SK-N-SH (cell line): ENCODE results near the gene SLC10A2.

ENCODE experiments used
- POLR2AphosphoS5 ChIP-seq: IDR thresholded peaks from 2 replicates; pipeline ENCODE4 v1.6.1; 2012; ENCODE audit warnings: low read depth, low read length
- TF ChIP-seq, protein P1 (sequence below): fragments of 200-600 bp; sonication (generic); IDR thresholded peaks from 2 replicates; pipeline ENCODE4 v1.6.1; 2017; ENCODE audit warnings: antibody characterized with exemption, mild to moderate bottlenecking, moderate library complexity

DNA sequence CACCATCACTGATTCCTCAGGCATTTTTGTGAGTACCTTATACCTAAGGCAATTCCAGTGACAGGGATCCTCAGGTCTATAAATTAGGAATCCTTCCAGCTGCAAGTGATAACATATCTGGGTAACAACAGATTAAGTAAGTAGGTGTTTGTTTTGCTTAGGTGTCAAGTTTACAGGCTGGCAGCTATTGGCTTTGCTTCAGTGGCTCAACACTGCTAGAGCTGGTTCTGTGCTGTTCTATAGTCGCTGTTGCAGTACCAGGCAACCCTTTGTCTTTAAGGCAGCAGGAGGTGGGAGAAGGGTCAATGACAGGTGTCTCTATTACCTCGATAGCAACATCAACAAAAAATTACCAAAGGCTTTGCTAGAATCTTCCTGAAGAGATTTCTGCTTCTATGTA, 27.0 kb downstream of the SLC10A2 start:
- no peak for TF ChIP-seq POLR2AphosphoS5
- TF ChIP-seq, protein P1, sequence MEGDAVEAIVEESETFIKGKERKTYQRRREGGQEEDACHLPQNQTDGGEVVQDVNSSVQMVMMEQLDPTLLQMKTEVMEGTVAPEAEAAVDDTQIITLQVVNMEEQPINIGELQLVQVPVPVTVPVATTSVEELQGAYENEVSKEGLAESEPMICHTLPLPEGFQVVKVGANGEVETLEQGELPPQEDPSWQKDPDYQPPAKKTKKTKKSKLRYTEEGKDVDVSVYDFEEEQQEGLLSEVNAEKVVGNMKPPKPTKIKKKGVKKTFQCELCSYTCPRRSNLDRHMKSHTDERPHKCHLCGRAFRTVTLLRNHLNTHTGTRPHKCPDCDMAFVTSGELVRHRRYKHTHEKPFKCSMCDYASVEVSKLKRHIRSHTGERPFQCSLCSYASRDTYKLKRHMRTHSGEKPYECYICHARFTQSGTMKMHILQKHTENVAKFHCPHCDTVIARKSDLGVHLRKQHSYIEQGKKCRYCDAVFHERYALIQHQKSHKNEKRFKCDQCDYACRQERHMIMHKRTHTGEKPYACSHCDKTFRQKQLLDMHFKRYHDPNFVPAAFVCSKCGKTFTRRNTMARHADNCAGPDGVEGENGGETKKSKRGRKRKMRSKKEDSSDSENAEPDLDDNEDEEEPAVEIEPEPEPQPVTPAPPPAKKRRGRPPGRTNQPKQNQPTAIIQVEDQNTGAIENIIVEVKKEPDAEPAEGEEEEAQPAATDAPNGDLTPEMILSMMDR: no peak
